ENCODE results near the gene ANKRD1. TPM values are rescaled to one million over a fixed set of nuclear protein-coding genes. Genes with fewer than 3 reads are reported as not detected.
A peak's percentile ranks its signal among the peaks of the same experiment; 100 is the strongest.

ANKRD1 gene
- total RNA-seq, 1 experiment from 2014 or later, result not detected

DNA sequence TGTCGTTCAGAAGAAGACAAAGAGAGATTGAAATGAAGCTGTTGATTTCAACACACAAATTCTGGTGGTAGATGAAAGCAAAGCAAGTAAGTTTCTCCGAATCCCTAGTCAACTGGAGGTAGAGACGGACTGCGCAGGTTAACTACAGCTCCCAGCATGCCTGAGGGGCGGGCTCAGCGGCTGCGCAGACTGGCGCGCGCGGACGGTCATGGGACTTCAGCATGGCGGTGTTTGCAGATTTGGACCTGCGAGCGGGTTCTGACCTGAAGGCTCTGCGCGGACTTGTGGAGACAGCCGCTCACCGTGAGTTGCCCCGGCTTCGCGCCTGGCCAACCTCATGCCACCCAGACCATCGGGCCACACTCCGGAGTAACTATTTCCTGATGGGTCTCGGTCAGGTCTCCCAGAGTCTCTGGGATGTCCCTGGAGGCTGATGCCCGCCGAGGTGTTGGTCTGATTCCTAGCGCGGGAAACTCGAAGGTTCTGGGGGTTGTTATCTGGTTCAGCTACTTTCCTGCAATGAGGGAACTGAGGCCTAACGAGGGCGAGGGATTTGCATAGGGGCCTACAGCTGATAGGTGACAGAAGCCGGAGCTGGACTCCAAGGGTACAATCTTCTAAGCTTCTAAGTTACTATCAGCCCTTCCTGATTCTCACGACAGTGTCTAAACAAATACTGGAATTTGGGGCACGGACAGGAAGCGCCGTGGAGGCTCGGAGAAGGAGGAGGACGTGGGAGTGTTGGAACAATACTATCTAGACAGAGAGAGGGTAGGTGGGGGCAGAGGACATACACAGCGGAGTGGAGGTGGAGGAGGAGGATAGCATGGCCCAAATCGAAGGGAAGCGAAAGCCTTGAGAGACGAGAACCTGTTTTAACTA is 48.9 kb downstream of the ANKRD1 start, which contains the start of gene RPP30:
Gene RPP30 (plus strand): TSS at position 209 of the 882 bp plus-strand sequence. CDS start 13 bp downstream, at position 222.
- ChIA-PET CTCF (interaction anchor here (1.0 kb wide), 2 partner anchors 8 to 424 kb away, joined by 4 to 7 read pairs; no protein-coding TSS in a partner anchor), RAD21 (ENCODE audit: low non-redundant PET in 1 of 2, low total read pairs in 2 of 2, uncharacterized antibody in 2 of 2, unreplicated experiment in 2 of 2) (no interaction called here), POLR2A (no interaction called here)
- peaks cover 0 to 7% of the 10 kb centered on the region in 2 experiments; a peak in 2 of 4 replicates for H3K9me3 ChIP-seq (ENCODE audit: control insufficient read depth in 1 of 2, insufficient read depth in 1 of 2, low read depth in 1 of 2, low read length in 2 of 2)
- H3K27me3 ChIP-seq (ENCODE audit: insufficient read depth, low read length), result no peaks in the 10 kb centered on the region
- H3K79me2 ChIP-seq (ENCODE audit: insufficient read depth, low read length), result peaks cover 38% of the 10 kb centered on the region
- peak within 1 kb of the TSS; percentile 86 to 92 for H3K4me3 ChIP-seq (replicated peaks in 1 of 2; ENCODE audit: low read depth in 1 of 2, low read length in 2 of 2)
- ATAC-seq (peak; percentile 100), DNase-seq (ENCODE audit: low read depth, low spot score) (no peak)
- intact Hi-C loops (cut with micrococcal nuclease), result no loop called here
- peaks cover 6 to 17% of the 10 kb centered on the region in 2 experiments; a peak in 3 of 4 replicates for H3K4me1 ChIP-seq (ENCODE audit: control insufficient read depth in 1 of 2, insufficient read depth in 2 of 2, low read length in 2 of 2)
- TF ChIP-seq, protein P1, sequence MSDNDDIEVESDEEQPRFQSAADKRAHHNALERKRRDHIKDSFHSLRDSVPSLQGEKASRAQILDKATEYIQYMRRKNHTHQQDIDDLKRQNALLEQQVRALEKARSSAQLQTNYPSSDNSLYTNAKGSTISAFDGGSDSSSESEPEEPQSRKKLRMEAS (IDR thresholded peaks at IDR 0.05), result peak; percentile 68
- TF ChIP-seq POLR2AphosphoS5 (IDR thresholded peaks at IDR 0.05; ENCODE audit: low read depth, low read length), result peak; percentile 82
- TF ChIP-seq EGR1 (IDR thresholded peaks at IDR 0.05; ENCODE audit: low read depth), result no peak
- peak; percentile 65 for TF ChIP-seq SP1 (IDR thresholded peaks at IDR 0.05; ENCODE audit: low read depth)
- peak; percentile 92 for TF ChIP-seq YY1 (IDR thresholded peaks at IDR 0.05; ENCODE audit: extremely low read depth, insufficient replicate concordance, low read depth, low read length)
- no peak for TF ChIP-seq EZH2phosphoT487 (IDR thresholded peaks at IDR 0.05; ENCODE audit: borderline replicate concordance)
- peak; percentile 40 for TF ChIP-seq POLR2A (IDR thresholded peaks at IDR 0.05; ENCODE audit: borderline replicate concordance, extremely low read depth, insufficient read depth, insufficient read length)
- peak; percentile 79 for TF ChIP-seq CBX3 (IDR thresholded peaks at IDR 0.05; ENCODE audit: low read depth)
- no peak for TF ChIP-seq FOSL1 (IDR thresholded peaks at IDR 0.05; ENCODE audit: low read depth)
- TF ChIP-seq SRF (IDR thresholded peaks at IDR 0.05; ENCODE audit: low read depth), result no peak
- TF ChIP-seq SIN3A (IDR thresholded peaks at IDR 0.05; ENCODE audit: low read depth), result 0 out of 2 replicates have a peak, but pooled peaks have one; percentile 50
- TF ChIP-seq RAD21 (IDR thresholded peaks at IDR 0.05; ENCODE audit: low read depth), result no peak
- no TSS peak for BruUV-seq (replicated peaks)
- peak within 1 kb of the TSS; percentile 83 for H3K4me2 ChIP-seq (ENCODE audit: low read length)
- H4K20me1 ChIP-seq (ENCODE audit: insufficient read depth), result no peaks in the 10 kb centered on the region
- H3K36me3 ChIP-seq (ENCODE audit: control insufficient read depth in 1 of 2, insufficient read depth in 2 of 2, low read length in 2 of 2), result peaks cover 13 to 15% of the 10 kb centered on the region in 2 experiments; a peak in 3 of 4 replicates
- H3K9ac ChIP-seq (ENCODE audit: low read length), result peak within 1 kb of the TSS; percentile 75
- no peaks in the 10 kb centered on the region for H3K9me2 ChIP-seq (ENCODE audit: insufficient read depth)
- H2AFZ ChIP-seq (ENCODE audit: low read depth, low read length, poor library complexity, severe bottlenecking), result peak within 1 kb of the TSS; percentile 78
- peak within 1 kb of the TSS; percentile 55 for H3K27ac ChIP-seq (ENCODE audit: low read depth, low read length)
